ENCODE data around the gene SRF. TPM values are rescaled to one million over a fixed set of nuclear protein-coding genes. Genes with fewer than 3 reads are reported as not detected.

SRF gene
- total and polyA plus RNA-seq, 2 donors (not counting 1 experiment from before 2014, with no cell fraction given) = 21.7 to 22.7 TPM

GRCh38 chr6:43147691-43148477 lies 23.2 kb upstream of the SRF start:
- CTCF ChIA-PET = interaction anchor here (1.6 to 1.7 kb wide), 2 partner anchors 16 to 247 kb away, joined by 5 to 8 read pairs; no protein-coding TSS in a partner anchor

More at GRCh38 chr6:43147691-43148477, 23.2 kb upstream of the SRF start:
- peaks cover 7 to 8% of the 10 kb centered on the region in 2 donors for H3K4me1 ChIP-seq (ENCODE audit: control insufficient read depth in 2 of 2, insufficient read depth in 2 of 2, low read length in 2 of 2)
- TF ChIP-seq EZH2 (IDR thresholded peaks at IDR 0.05; ENCODE audit: borderline replicate concordance, insufficient read depth, low read depth, low read length, poor library complexity, severe bottlenecking) = no peak
- TF ChIP-seq CTCF (IDR thresholded peaks at IDR 0.05) = no peak
- H3K27me3 ChIP-seq (replicated peaks in 1 of 4; ENCODE audit: control extremely low read depth in 1 of 4, control insufficient read depth in 3 of 4, insufficient read depth in 4 of 4, low read length in 3 of 4) = peaks cover 0 to 4% (median 0%) of the 10 kb centered on the region in 4 experiments
- ATAC-seq (ENCODE audit: low read depth) = no peak
- H3K9me3 ChIP-seq (ENCODE audit: control extremely low read depth in 1 of 3, control insufficient read depth in 2 of 3, insufficient read depth in 1 of 3, low read length in 2 of 3) = no peaks in the 10 kb centered on the region
- WGBS (ENCODE audit: insufficient coverage) = 97% methylated on average over 4 of the region's 6 CpGs
- H3K9ac ChIP-seq (ENCODE audit: low read length) = no peak overlapping the region
- POLR2A ChIA-PET = no interaction called here
- H4K20me1 ChIP-seq (ENCODE audit: control insufficient read depth, insufficient read depth, low read length, poor library complexity, severe bottlenecking) = no peaks in the 10 kb centered on the region
- H3K4me2 ChIP-seq (replicated peaks; ENCODE audit: low read depth, low read length, poor library complexity, severe bottlenecking) = no peak overlapping the region
- no peak overlapping the region for H3K4me3 ChIP-seq (ENCODE audit: control extremely low read depth in 1 of 5, extremely low read depth in 1 of 5, insufficient read depth in 1 of 5, low read depth in 2 of 5, low read length in 4 of 5)
- peaks cover 10% of the 10 kb centered on the region for H3K27me3 Mint-ChIP-seq
- H3K36me3 ChIP-seq (replicated peaks in 1 of 2; ENCODE audit: control extremely low read depth in 1 of 2, control insufficient read depth in 1 of 2, extremely low read depth in 1 of 2, insufficient read depth in 2 of 2, low read length in 1 of 2) = no peaks in the 10 kb centered on the region
- intact Hi-C loops (cut with micrococcal nuclease) = no loop called here
- no peaks in the 10 kb centered on the region for H3K79me2 ChIP-seq (ENCODE audit: control insufficient read depth, insufficient read depth, low read length)
- H3K4me1 Mint-ChIP-seq = peaks cover 8% of the 10 kb centered on the region
- no peak overlapping the region for H3K27ac Mint-ChIP-seq
- no peaks in the 10 kb centered on the region for H3K9me3 Mint-ChIP-seq (ENCODE audit: insufficient read depth)
- H2AFZ ChIP-seq (ENCODE audit: insufficient read depth, low read depth, low read length, poor library complexity, severe bottlenecking) = no peak overlapping the region
- DNase-seq = no peak
- H3K4me3 Mint-ChIP-seq = no peak overlapping the region
- H3K27ac ChIP-seq (ENCODE audit: low read length in 2 of 2) = no peak overlapping the region

Measured in B cell (primary cell).